22Rv1 (cell line): ENCODE measurements around the gene ZNF431.

ENCODE experiments used
- H3K27ac ChIP-seq: fragments of 450-650 bp; 2 replicates; pipeline ENCODE4 v1.5.1; 2017
- CTCF ChIP-seq: fragments of 450-650 bp; IDR thresholded peaks from 2 replicates; pipeline ENCODE4 v1.5.1; 2017; ENCODE audit warnings: mild to moderate bottlenecking
- ZFX ChIP-seq: fragments of 450-650 bp; IDR thresholded peaks from 2 replicates; pipeline ENCODE4 v1.6.1; 2017; ENCODE audit warnings: antibody characterized with exemption, borderline replicate concordance

The ZNF431 gene

GRCh38 chr19:21147540-21147939, 5.7 kb downstream of the ZNF431 start:
- no peak for TF ChIP-seq CTCF
- TF ChIP-seq ZFX = no peak
- H3K27ac ChIP-seq = no peak overlapping the region

GRCh38 chr19:21148681-21149080, 6.8 kb downstream of the ZNF431 start:
- no peak overlapping the region for H3K27ac ChIP-seq
- TF ChIP-seq CTCF = no peak
- TF ChIP-seq ZFX = no peak

GRCh38 chr19:21149877-21150276, 8.0 kb downstream of the ZNF431 start:
- no peak for TF ChIP-seq CTCF
- H3K27ac ChIP-seq = no peak overlapping the region

- TF ChIP-seq ZFX (no peak), CTCF (no peak)
- H3K27ac ChIP-seq = no peak overlapping the region
These were observed 9.6 kb downstream of the ZNF431 start for GRCh38 chr19:21151460-21151859.

GRCh38 chr19:21158523-21159135, 16.8 kb downstream of the ZNF431 start:
- no peak overlapping the region for H3K27ac ChIP-seq

GRCh38 chr19:21164541-21164940, 22.7 kb downstream of the ZNF431 start:
- TF ChIP-seq CTCF = no peak
- no peak for TF ChIP-seq ZFX
- H3K27ac ChIP-seq = no peak overlapping the region

More at GRCh38 chr19:21158523-21159135, 16.8 kb downstream of the ZNF431 start:
- TF ChIP-seq ZFX (no peak), CTCF (no peak)

GRCh38 chr19:21166436-21166835, 24.6 kb downstream of the ZNF431 start:
- H3K27ac ChIP-seq = no peak overlapping the region
- TF ChIP-seq CTCF = no peak
- TF ChIP-seq ZFX = no peak
